ENCODE measurements around the gene KL.

KL gene

GRCh38 chr13:33031277-33031676 is 15.1 kb downstream of the KL start:
- DNase-seq (ENCODE audit: low read depth in 1 of 2, low spot score in 1 of 2): no peak
- H3K27ac ChIP-seq (replicated peaks): no peak overlapping the region
- H3K27me3 ChIP-seq (ENCODE audit: insufficient read depth, poor library complexity, severe bottlenecking): no peaks in the 10 kb centered on the region
- TF ChIP-seq GABPA (IDR thresholded peaks at IDR 0.05; ENCODE audit: low read depth) (no peak), SPI1 (IDR thresholded peaks at IDR 0.05; ENCODE audit: borderline replicate concordance, low read depth) (no peak), POLR2AphosphoS5 (IDR thresholded peaks at IDR 0.05; ENCODE audit: low read depth) (no peak), REST (IDR thresholded peaks at IDR 0.05; ENCODE audit: insufficient replicate concordance, low read depth) (no peak), CTCF (IDR thresholded peaks at IDR 0.05; ENCODE audit: insufficient read depth, low read length) (no peak)
- no peak overlapping the region for H3K4me3 ChIP-seq (replicated peaks; ENCODE audit: insufficient read depth, low read length)

- no peaks in the 10 kb centered on the region for H3K27me3 ChIP-seq (ENCODE audit: insufficient read depth, poor library complexity, severe bottlenecking)
- DNase-seq (ENCODE audit: low read depth in 1 of 2, low spot score in 1 of 2): peak in 1 of 2 experiments; percentile 32
- H3K4me3 ChIP-seq (replicated peaks; ENCODE audit: insufficient read depth, low read length): no peak overlapping the region
- TF ChIP-seq POLR2AphosphoS5 (IDR thresholded peaks at IDR 0.05; ENCODE audit: low read depth): no peak
- peak; percentile 43; the same call in 1 of the 2 replicates for TF ChIP-seq SPI1 (IDR thresholded peaks at IDR 0.05; ENCODE audit: borderline replicate concordance, low read depth)
- TF ChIP-seq CTCF (IDR thresholded peaks at IDR 0.05; ENCODE audit: insufficient read depth, low read length): no peak
- no peak overlapping the region for H3K27ac ChIP-seq (replicated peaks)
These were observed 15.9 kb downstream of the KL start for GRCh38 chr13:33032037-33032625.

GRCh38 chr13:33033051-33033812 is 17.0 kb downstream of the KL start:
- no peaks in the 10 kb centered on the region for H3K27me3 ChIP-seq (ENCODE audit: insufficient read depth, poor library complexity, severe bottlenecking)
- H3K4me3 ChIP-seq (replicated peaks; ENCODE audit: insufficient read depth, low read length): peak overlapping the region; percentile 30
- H3K27ac ChIP-seq (replicated peaks): peak overlapping the region; percentile 75
- peak; percentile 44 for TF ChIP-seq GABPA (IDR thresholded peaks at IDR 0.05; ENCODE audit: low read depth)
- TF ChIP-seq CTCF (IDR thresholded peaks at IDR 0.05; ENCODE audit: insufficient read depth, low read length): no peak
- no peak for TF ChIP-seq REST (IDR thresholded peaks at IDR 0.05; ENCODE audit: insufficient replicate concordance, low read depth)
- peak; percentile 73 for TF ChIP-seq SPI1 (IDR thresholded peaks at IDR 0.05; ENCODE audit: borderline replicate concordance, low read depth)
- no peak for TF ChIP-seq POLR2AphosphoS5 (IDR thresholded peaks at IDR 0.05; ENCODE audit: low read depth)
- DNase-seq (ENCODE audit: low read depth in 1 of 2, low spot score in 1 of 2): peak; percentile 57 to 75

All from HL-60 (cell line).